Measurements from ENCODE around the gene ADAMTS2.

GRCh38 chr5:179273441-179274145, 71.7 kb downstream of the ADAMTS2 start:
- TF ChIP-seq CREB1 (CRISPR knock-in tag; IDR thresholded peaks at IDR 0.05; ENCODE audit: low read depth) (no peak), CTCF (conservative IDR thresholded peaks at IDR 0.05; ENCODE audit: low read depth in 2 of 2) (no peak), POLR2AphosphoS5 (IDR thresholded peaks at IDR 0.05; ENCODE audit: low read depth) (no peak), EZH2 (IDR thresholded peaks at IDR 0.05; ENCODE audit: low read depth, unreplicated experiment) (no peak), EZH2phosphoT487 (IDR thresholded peaks at IDR 0.05; ENCODE audit: unreplicated experiment) (no peak), REST (IDR thresholded peaks at IDR 0.05; ENCODE audit: unreplicated experiment) (no peak), ETS1 (IDR thresholded peaks at IDR 0.05) (no peak), JUNB (IDR thresholded peaks at IDR 0.05; ENCODE audit: unreplicated experiment) (no peak), ZNF462 (CRISPR knock-in tag; IDR thresholded peaks at IDR 0.05) (no peak), ZNF331 (CRISPR knock-in tag; IDR thresholded peaks at IDR 0.05; ENCODE audit: low read depth) (no peak), NANOG (IDR thresholded peaks at IDR 0.05; ENCODE audit: borderline replicate concordance) (no peak), STAT1 (IDR thresholded peaks at IDR 0.05; ENCODE audit: unreplicated experiment) (no peak)

Measured in GM23338 (cell line).